NCI-H1048 (cell line): Measurements from ENCODE around the gene KCNT1.

Experiments used
- DNase-seq: peaks from one replicate; lab custom pipeline; 2025; lab: John Stamatoyannopoulos, UW

Gene KCNT1

GRCh38 chr9:135673941-135674340 is 28.0 kb upstream of the KCNT1 start:
- DNase-seq, result no peak

GRCh38 chr9:135674977-135675376 is 27.0 kb upstream of the KCNT1 start:
- no peak for DNase-seq

GRCh38 chr9:135676891-135677290 is 25.1 kb upstream of the KCNT1 start:
- DNase-seq, result no peak

GRCh38 chr9:135677641-135678168 is 24.3 kb upstream of the KCNT1 start:
- no peak for DNase-seq

- no peak for DNase-seq
These were observed 23.6 kb upstream of the KCNT1 start for GRCh38 chr9:135678236-135679017.

- no peak for DNase-seq
These were observed 21.9 kb upstream of the KCNT1 start for GRCh38 chr9:135680056-135680455.

- DNase-seq, result no peak
These were observed 20.8 kb upstream of the KCNT1 start for GRCh38 chr9:135681161-135681560.

- DNase-seq, result no peak
These were observed 18.5 kb upstream of the KCNT1 start for GRCh38 chr9:135683401-135684034.

- no peak for DNase-seq
These were observed 17.3 kb upstream of the KCNT1 start for GRCh38 chr9:135684691-135685090.

GRCh38 chr9:135687216-135687615 is 14.8 kb upstream of the KCNT1 start:
- no peak for DNase-seq

GRCh38 chr9:135689011-135689410 is 13.0 kb upstream of the KCNT1 start:
- no peak for DNase-seq

- DNase-seq, result no peak
These were observed 11.0 kb upstream of the KCNT1 start for GRCh38 chr9:135690836-135691570.

GRCh38 chr9:135692410-135692809 is 9.6 kb upstream of the KCNT1 start:
- no peak for DNase-seq

- DNase-seq, result no peak
These were observed 8.7 kb upstream of the KCNT1 start for GRCh38 chr9:135693265-135693664.

- DNase-seq, result no peak
These were observed 8.2 kb upstream of the KCNT1 start for GRCh38 chr9:135693771-135694170.

GRCh38 chr9:135694414-135694813 is 7.6 kb upstream of the KCNT1 start:
- DNase-seq, result no peak

- no peak for DNase-seq
These were observed 6.9 kb upstream of the KCNT1 start for GRCh38 chr9:135695036-135695435.

- DNase-seq, result no peak
These were observed 6.3 kb upstream of the KCNT1 start for GRCh38 chr9:135695642-135696041.

- DNase-seq, result no peak
These were observed 5.5 kb upstream of the KCNT1 start for GRCh38 chr9:135696446-135696845.

- no peak for DNase-seq
These were observed 4.8 kb upstream of the KCNT1 start for GRCh38 chr9:135697226-135697625.

- no peak for DNase-seq
These were observed 3.7 kb upstream of the KCNT1 start for GRCh38 chr9:135698236-135698635.

GRCh38 chr9:135698767-135699166 is 3.2 kb upstream of the KCNT1 start:
- DNase-seq, result no peak

- DNase-seq, result no peak
These were observed 2.5 kb upstream of the KCNT1 start, which contains the start of gene SOHLH1 for GRCh38 chr9:135699440-135699839. TSS of gene SOHLH1 (minus strand) at chr9:135699481. CDS start at chr9:135699467, 14 bp downstream.
